ENCODE measurements around the gene FGF1. TPM values are rescaled to one million over a fixed set of nuclear protein-coding genes. Genes with fewer than 3 reads are reported as not detected.
A peak's percentile ranks its signal among the peaks of the same experiment; 100 is the strongest.

Gene FGF1
- total RNA-seq, 1 donor from 2014 or later = 0.98 TPM

- DNase-seq (ENCODE audit: low spot score) = no peak
Measured at GRCh38 chr5:142613271-142613671, 72.6 kb downstream of the FGF1 start.

GRCh38 chr5:142612494-142613270 lies 73.2 kb downstream of the FGF1 start:
- no peak for DNase-seq (ENCODE audit: low spot score)

GRCh38 chr5:142611154-142611553 lies 74.7 kb downstream of the FGF1 start:
- DNase-seq (ENCODE audit: low spot score) = peak; percentile 79

GRCh38 chr5:142610176-142611001 lies 75.5 kb downstream of the FGF1 start:
- no peak for DNase-seq (ENCODE audit: low spot score)

GRCh38 chr5:142609142-142609541 lies 76.7 kb downstream of the FGF1 start:
- DNase-seq (ENCODE audit: low spot score) = no peak

- DNase-seq (ENCODE audit: low spot score) = peak; percentile 19
Measured at GRCh38 chr5:142608081-142608480, 77.8 kb downstream of the FGF1 start.

GRCh38 chr5:142605611-142606010 lies 80.3 kb downstream of the FGF1 start:
- no peak for DNase-seq (ENCODE audit: low spot score)

- DNase-seq (ENCODE audit: low spot score) = no peak
Measured at GRCh38 chr5:142602720-142603245, 83.1 kb downstream of the FGF1 start.

GRCh38 chr5:142601432-142601831 lies 84.5 kb downstream of the FGF1 start:
- no peak for DNase-seq (ENCODE audit: low spot score)

- DNase-seq (ENCODE audit: low spot score) = peak; percentile 57
Measured at GRCh38 chr5:142600611-142601358, 85.1 kb downstream of the FGF1 start.

- DNase-seq (ENCODE audit: low spot score) = no peak
Measured at GRCh38 chr5:142600092-142600491, 85.8 kb downstream of the FGF1 start.

GRCh38 chr5:142598338-142598700 lies 87.6 kb downstream of the FGF1 start:
- no peak for DNase-seq (ENCODE audit: low spot score)

- peak; percentile 38 for DNase-seq (ENCODE audit: low spot score)
Measured at GRCh38 chr5:142597546-142598337, 88.1 kb downstream of the FGF1 start.

GRCh38 chr5:142597025-142597424 lies 88.9 kb downstream of the FGF1 start:
- DNase-seq (ENCODE audit: low spot score) = no peak

GRCh38 chr5:142592365-142592764 lies 93.5 kb downstream of the FGF1 start:
- no peak for DNase-seq (ENCODE audit: low spot score)

GRCh38 chr5:142590451-142591231 lies 95.2 kb downstream of the FGF1 start:
- no peak for DNase-seq (ENCODE audit: low spot score)

GRCh38 chr5:142589720-142590119 lies 96.2 kb downstream of the FGF1 start:
- DNase-seq (ENCODE audit: low spot score) = no peak

- DNase-seq (ENCODE audit: low spot score) = no peak
Measured at GRCh38 chr5:142587354-142587965, 98.4 kb downstream of the FGF1 start.

- no peak for DNase-seq (ENCODE audit: low spot score)
Measured at GRCh38 chr5:142586552-142586951, 99.3 kb downstream of the FGF1 start.

- no peak for DNase-seq (ENCODE audit: low spot score)
Measured at GRCh38 chr5:142585451-142585850, 100.4 kb downstream of the FGF1 start.
